Transverse colon (tissue), 4 donors: ENCODE results near the gene EYA2. TPM values are rescaled to one million over a fixed set of nuclear protein-coding genes. Genes with fewer than 3 reads are reported as not detected.

Experiments used
- DNase-seq: peaks from one replicate; pipeline ENCODE4 v3.0.0-alpha.2; 2019
- H3K27ac ChIP-seq, 4 donors: fragments of 200-600 bp; sonication (generic); 2 replicates each; pipeline ENCODE4 v1.5.1; 2016 to 2018; ENCODE audit warnings: inconsistent platforms in 4 of 4
- H3K27me3 ChIP-seq: fragments of 200-600 bp; sonication (generic); 2 replicates; pipeline ENCODE4 v1.5.1; 2017; ENCODE audit warnings: inconsistent platforms
- H3K36me3 ChIP-seq, 4 donors: fragments of 200-600 bp; sonication (generic); 2 replicates each; pipeline ENCODE4 v1.5.1; 2017 to 2019; ENCODE audit warnings: inconsistent platforms in 4 of 4
- H3K4me1 ChIP-seq, 4 donors: fragments of 200-600 bp; sonication (generic); 2 replicates each; pipeline ENCODE4 v1.5.1; 2017 to 2020; ENCODE audit warnings: inconsistent platforms in 4 of 4
- H3K4me3 ChIP-seq, 4 donors: fragments of 200-600 bp; sonication (generic); 1 replicate in 1 of 4; 2 replicates in 3 of 4; pipeline versions ENCODE4 v1.5.1 to v1.6.1; 2017 to 2019; ENCODE audit warnings: inconsistent platforms in 4 of 4
- H3K9me3 ChIP-seq, 2 donors: fragments of 200-600 bp; sonication (generic); 2 replicates each; pipeline ENCODE4 v1.5.1; 2017 to 2019; ENCODE audit warnings: inconsistent platforms in 2 of 2
- EP300 ChIP-seq: sonication (generic); formaldehyde crosslinking; IDR thresholded peaks from one replicate; pipeline ENCODE4 v1.6.1; 2017; ENCODE audit warnings: antibody characterized with exemption, low read depth
- POLR2A ChIP-seq: fragments of 450-650 bp; IDR thresholded peaks from one replicate; pipeline ENCODE4 v1.6.1; 2016; ENCODE audit warnings: antibody characterized with exemption, mild to moderate bottlenecking, moderate library complexity
- POLR2AphosphoS5 ChIP-seq, 3 donors: sonication (generic); formaldehyde crosslinking; IDR thresholded peaks; one replicate each; pipeline ENCODE4 v1.6.1; 2016; ENCODE audit warnings: antibody characterized with exemption in 3 of 3
- WGBS, 2 donors: methylation state at CpG; one replicate each; pipeline ENCODE4 v1.1.5; 2018; ENCODE audit warnings: low coverage in 1 of 2; 5-methylcytosine and 5-hydroxymethylcytosine counted together
- in situ Hi-C, 4 donors: fragments of 200-750 bp; cut with MboI; loops; one replicate each; pipeline versions ENCODE4 v1.15.0 to v1.15.1; 2017; ENCODE audit warnings: low sequenced_read_pairs in 3 of 4, low pct_ligation_motif_present in 1 of 4, low pct_unique_long_range_greater_than_20kb in 1 of 4
- intact Hi-C: fragments of 100-400 bp; cut with DNase I; formaldehyde crosslinking; loops from one replicate; pipeline ENCODE4 v1.15.1; 2023; ENCODE audit warnings: low total_unique reads
- small RNA-seq, 4 donors: library from RNA; depleted of rRNA; stranded (forward); fragments of <200 nt; gene quantifications; one replicate each; pipeline ENCODE3, GENCODE V24; 2016
- total RNA-seq, 4 donors: library from RNA; depleted of rRNA; stranded (reverse); fragments of >200 nt; gene quantifications; one replicate each; pipeline ENCODE4 v1.1.0, GENCODE V29; 2016
- TF ChIP-seq, protein P1 (sequence below), 5 experiments: fragments of 200-600 bp in 3 of 5; fragments of 450-650 bp in 2 of 5; sonication (generic) in 3 of 5; IDR thresholded peaks; 1 replicate in 2 of 5; 2 replicates in 3 of 5; pipeline ENCODE4 v1.5.1; 2016 to 2017; ENCODE audit warnings: antibody characterized with exemption in 5 of 5, inconsistent platforms in 3 of 5, mild to moderate bottlenecking in 2 of 5, moderate library complexity in 1 of 5

EYA2 gene
- total RNA-seq, 4 donors from 2014 or later: 4.5 to 17.5 (median 10.9) TPM

DNA sequence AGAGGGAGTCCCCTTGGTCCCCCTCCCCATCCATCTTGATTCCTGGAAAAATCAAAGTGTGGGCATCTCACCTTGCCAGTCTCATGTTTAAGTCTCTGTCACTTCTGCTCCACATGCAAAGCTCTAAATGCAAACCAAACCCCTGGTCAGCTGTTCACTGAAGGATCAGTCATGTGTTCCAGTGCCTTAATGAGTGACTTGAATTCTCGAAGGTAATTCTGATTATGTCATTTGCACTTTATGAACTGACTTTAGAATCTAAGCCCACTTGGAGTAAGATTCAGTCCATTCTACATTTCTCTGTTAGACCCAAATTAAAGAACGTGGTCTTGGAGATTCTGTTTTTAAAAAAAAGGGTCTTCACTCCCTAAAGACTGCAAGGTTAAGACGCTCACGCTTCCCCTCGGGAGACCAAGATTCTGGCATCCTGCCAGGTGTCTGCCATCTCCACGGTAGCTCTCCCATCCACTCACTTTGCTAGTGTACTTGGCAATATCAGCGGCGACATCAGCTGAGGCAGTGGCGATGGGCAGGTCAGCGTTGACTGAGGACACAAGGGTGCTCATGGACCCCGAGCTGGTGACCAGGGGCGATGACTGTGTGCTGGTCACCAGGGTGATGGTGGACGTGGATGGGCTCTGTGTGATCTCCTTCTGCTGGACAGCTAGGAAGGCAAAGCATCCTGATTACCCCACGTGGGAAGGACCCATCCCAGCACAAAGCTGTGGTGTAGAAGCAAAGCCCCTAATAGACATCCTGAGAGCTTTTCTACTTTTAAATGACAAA, 341.4 kb downstream of the EYA2 start:
- no peaks in the 10 kb centered on the region for H3K9me3 ChIP-seq
- H3K4me1 ChIP-seq: no peaks in the 10 kb centered on the region
- no peak for DNase-seq
- peaks cover 0 to 57% (median 21%) of the 10 kb centered on the region in 4 donors for H3K36me3 ChIP-seq
- in situ Hi-C loops: no loop called here
- no peak overlapping the region for H3K4me3 ChIP-seq
- no peak for TF ChIP-seq POLR2AphosphoS5 (IDR thresholded peaks at IDR 0.05)
- H3K27ac ChIP-seq: no peak overlapping the region
- WGBS, 2 donors: 86 to 90% methylated on average over 10 to 14 of the region's 14 CpGs
- intact Hi-C loops: no loop called here
- H3K27me3 ChIP-seq: no peaks in the 10 kb centered on the region

DNA sequence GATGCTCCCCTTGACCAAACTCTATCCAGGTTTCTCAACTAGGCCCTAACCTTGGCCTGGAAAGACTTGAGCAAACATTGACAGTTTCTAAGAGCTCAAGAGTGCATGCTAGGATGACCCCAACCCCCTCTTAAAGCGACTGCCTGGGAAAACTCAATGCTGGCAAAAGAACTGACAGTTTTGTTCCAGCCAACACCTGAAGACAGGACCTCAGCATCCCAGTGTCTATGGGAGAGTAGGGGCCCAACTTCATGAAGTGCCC, 341.9 kb downstream of the EYA2 start:
- Histone ChIP-seq H3K9me3 (no peaks in the 10 kb centered on the region), H3K4me3 (no peak overlapping the region), H3K4me1 (no peaks in the 10 kb centered on the region), H3K27ac (no peak overlapping the region), H3K27me3 (no peaks in the 10 kb centered on the region), H3K36me3 (peaks cover 0 to 57% (median 21%) of the 10 kb centered on the region in 4 donors)
- intact Hi-C loops: no loop called here
- DNase-seq: no peak
- TF ChIP-seq POLR2AphosphoS5 (IDR thresholded peaks at IDR 0.05): no peak
- TF ChIP-seq POLR2A: no peak
- TF ChIP-seq EP300: no peak
- TF ChIP-seq, protein P1, sequence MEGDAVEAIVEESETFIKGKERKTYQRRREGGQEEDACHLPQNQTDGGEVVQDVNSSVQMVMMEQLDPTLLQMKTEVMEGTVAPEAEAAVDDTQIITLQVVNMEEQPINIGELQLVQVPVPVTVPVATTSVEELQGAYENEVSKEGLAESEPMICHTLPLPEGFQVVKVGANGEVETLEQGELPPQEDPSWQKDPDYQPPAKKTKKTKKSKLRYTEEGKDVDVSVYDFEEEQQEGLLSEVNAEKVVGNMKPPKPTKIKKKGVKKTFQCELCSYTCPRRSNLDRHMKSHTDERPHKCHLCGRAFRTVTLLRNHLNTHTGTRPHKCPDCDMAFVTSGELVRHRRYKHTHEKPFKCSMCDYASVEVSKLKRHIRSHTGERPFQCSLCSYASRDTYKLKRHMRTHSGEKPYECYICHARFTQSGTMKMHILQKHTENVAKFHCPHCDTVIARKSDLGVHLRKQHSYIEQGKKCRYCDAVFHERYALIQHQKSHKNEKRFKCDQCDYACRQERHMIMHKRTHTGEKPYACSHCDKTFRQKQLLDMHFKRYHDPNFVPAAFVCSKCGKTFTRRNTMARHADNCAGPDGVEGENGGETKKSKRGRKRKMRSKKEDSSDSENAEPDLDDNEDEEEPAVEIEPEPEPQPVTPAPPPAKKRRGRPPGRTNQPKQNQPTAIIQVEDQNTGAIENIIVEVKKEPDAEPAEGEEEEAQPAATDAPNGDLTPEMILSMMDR (IDR thresholded peaks at IDR 0.05): no peak
- 100% methylated on average over 1 of the region's 1 CpG; no CpG with 5 or more reads in 1 of the 2 donors for WGBS, 2 donors
- in situ Hi-C loops: no loop called here

DNA sequence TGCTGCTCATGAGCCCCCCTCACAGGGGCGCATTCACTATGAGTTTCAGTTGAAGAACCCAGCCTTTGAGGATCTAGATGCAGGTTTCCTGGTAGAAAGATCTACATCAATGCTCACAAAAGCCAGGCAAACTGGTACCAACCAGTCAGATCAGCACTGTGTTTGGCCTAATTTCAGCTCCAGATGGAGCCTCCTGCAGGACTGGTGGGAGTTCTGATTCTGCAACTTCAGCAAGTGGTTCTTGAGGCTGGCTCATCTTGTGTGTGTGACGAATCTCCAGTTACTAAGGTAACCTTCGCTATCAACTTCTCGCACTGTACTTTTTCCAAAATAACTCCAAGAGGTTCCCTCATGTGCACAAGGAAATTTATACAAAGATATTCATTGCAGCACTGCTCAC, 343.1 kb downstream of the EYA2 start:
- H3K4me1 ChIP-seq: peaks cover 0 to 8% (median 4%) of the 10 kb centered on the region in 4 donors
- no peaks in the 10 kb centered on the region for H3K27me3 ChIP-seq
- in situ Hi-C loops: no loop called here
- no peak overlapping the region for H3K4me3 ChIP-seq
- intact Hi-C loops: no loop called here
- H3K27ac ChIP-seq: no peak overlapping the region
- H3K9me3 ChIP-seq: no peaks in the 10 kb centered on the region
- peaks cover 0 to 52% (median 21%) of the 10 kb centered on the region in 4 donors for H3K36me3 ChIP-seq
- 92 to 97% methylated on average over 2 to 4 of the region's 4 CpGs for WGBS, 2 donors
- no peak for TF ChIP-seq POLR2AphosphoS5 (IDR thresholded peaks at IDR 0.05)
- no peak for TF ChIP-seq EP300
- TF ChIP-seq, protein P1 (IDR thresholded peaks at IDR 0.05): no peak
- no peak for TF ChIP-seq POLR2A
- DNase-seq: no peak

Small RNA genes lying within 50 kb of the gene (small RNA-seq; reads per million reads assigned to genes)
- gene MIR3616: 0 to 0.14 (median 0) reads per million in 4 donors

Other genes starting within 250 kb of the EYA2 start
- under 1 TPM in 2 of 4 donors, not detected in 2; 0.14 to 0.48 TPM for gene SLC13A3, start 243.4 kb upstream of the EYA2 start, total RNA-seq
- gene TP53RK, start 205.4 kb upstream of the EYA2 start, total RNA-seq: 10 to 100 TPM; 12.4 to 26.7 (median 18.3) TPM
- 10 to 100 TPM in 3 of 4 donors, 1 to 10 TPM in 1; 8.2 to 33.5 (median 15.2) TPM for gene SLC2A10, start 185.2 kb upstream of the EYA2 start, total RNA-seq